ENCODE results near the gene TEKTIP1. TPM values are rescaled to one million over a fixed set of nuclear protein-coding genes. Genes with fewer than 3 reads are reported as not detected.

Gene TEKTIP1
- total and polyA plus RNA-seq, 10 of the 15 experiments (the other 5 are each of a cell fraction or from before 2014, with no cell fraction given), result 0.18 to 2.6 (median 0.60) TPM; not detected in 5

DNA sequence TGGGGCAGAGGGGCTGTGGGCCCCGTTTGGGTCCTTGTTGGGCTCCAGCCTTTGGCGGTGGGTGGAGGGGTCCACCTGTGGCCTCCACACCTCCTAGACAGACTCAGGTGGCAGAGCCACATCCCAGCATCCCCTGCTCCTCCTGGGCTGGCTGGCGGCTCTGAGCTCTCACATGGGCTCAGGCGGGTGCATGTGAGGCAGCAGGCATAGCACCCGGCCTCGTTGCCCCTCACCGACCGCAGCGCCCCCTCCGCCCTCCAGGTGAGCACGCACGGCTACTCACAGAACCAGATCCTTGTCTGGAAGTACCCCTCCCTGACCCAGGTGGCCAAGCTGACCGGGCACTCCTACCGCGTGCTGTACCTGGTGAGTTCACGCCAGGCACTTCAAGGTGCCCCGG lies 5.9 kb upstream of the TEKTIP1 start:
- WGBS (ENCODE audit: insufficient coverage, insufficient replicate concordance, low lambda C conversion rate, missing lambda C conversion rate), result 90% methylated on average over 17 of the region's 17 CpGs
- BruUV-seq (replicated peaks), result no TSS peak
- RAD21 ChIA-PET (ENCODE audit: unreplicated experiment), result no interaction called here
- no peak for TF ChIP-seq ZBED1 (IDR thresholded peaks at IDR 0.05; ENCODE audit: borderline replicate concordance)
- no peak for TF ChIP-seq NR2C2 (IDR thresholded peaks at IDR 0.05; ENCODE audit: borderline replicate concordance, control insufficient read depth, insufficient read length, low read depth)
- no peak for TF ChIP-seq KAT2A (conservative IDR thresholded peaks at IDR 0.05; ENCODE audit: control insufficient read depth, low read depth, low read length)
- no peak for TF ChIP-seq ZNF207 (IDR thresholded peaks at IDR 0.05; ENCODE audit: borderline replicate concordance)
- TF ChIP-seq JUND (IDR thresholded peaks at IDR 0.05; ENCODE audit: low read depth, low read length), result no peak
- TF ChIP-seq, protein P1, sequence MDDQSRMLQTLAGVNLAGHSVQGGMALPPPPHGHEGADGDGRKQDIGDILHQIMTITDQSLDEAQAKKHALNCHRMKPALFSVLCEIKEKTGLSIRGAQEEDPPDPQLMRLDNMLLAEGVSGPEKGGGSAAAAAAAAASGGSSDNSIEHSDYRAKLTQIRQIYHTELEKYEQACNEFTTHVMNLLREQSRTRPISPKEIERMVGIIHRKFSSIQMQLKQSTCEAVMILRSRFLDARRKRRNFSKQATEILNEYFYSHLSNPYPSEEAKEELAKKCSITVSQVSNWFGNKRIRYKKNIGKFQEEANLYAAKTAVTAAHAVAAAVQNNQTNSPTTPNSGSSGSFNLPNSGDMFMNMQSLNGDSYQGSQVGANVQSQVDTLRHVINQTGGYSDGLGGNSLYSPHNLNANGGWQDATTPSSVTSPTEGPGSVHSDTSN (IDR thresholded peaks at IDR 0.05; ENCODE audit: insufficient replicate concordance, low read depth, low read length), result no peak
- TF ChIP-seq SMAD5 (IDR thresholded peaks at IDR 0.05; ENCODE audit: low read depth), result no peak
- TF ChIP-seq, protein P2, sequence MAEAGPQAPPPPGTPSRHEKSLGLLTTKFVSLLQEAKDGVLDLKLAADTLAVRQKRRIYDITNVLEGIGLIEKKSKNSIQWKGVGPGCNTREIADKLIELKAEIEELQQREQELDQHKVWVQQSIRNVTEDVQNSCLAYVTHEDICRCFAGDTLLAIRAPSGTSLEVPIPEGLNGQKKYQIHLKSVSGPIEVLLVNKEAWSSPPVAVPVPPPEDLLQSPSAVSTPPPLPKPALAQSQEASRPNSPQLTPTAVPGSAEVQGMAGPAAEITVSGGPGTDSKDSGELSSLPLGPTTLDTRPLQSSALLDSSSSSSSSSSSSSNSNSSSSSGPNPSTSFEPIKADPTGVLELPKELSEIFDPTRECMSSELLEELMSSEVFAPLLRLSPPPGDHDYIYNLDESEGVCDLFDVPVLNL (IDR thresholded peaks at IDR 0.05; ENCODE audit: low read depth, low read length), result no peak
- TF ChIP-seq, protein P3, sequence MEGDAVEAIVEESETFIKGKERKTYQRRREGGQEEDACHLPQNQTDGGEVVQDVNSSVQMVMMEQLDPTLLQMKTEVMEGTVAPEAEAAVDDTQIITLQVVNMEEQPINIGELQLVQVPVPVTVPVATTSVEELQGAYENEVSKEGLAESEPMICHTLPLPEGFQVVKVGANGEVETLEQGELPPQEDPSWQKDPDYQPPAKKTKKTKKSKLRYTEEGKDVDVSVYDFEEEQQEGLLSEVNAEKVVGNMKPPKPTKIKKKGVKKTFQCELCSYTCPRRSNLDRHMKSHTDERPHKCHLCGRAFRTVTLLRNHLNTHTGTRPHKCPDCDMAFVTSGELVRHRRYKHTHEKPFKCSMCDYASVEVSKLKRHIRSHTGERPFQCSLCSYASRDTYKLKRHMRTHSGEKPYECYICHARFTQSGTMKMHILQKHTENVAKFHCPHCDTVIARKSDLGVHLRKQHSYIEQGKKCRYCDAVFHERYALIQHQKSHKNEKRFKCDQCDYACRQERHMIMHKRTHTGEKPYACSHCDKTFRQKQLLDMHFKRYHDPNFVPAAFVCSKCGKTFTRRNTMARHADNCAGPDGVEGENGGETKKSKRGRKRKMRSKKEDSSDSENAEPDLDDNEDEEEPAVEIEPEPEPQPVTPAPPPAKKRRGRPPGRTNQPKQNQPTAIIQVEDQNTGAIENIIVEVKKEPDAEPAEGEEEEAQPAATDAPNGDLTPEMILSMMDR (IDR thresholded peaks at IDR 0.05 in 2 of 3, conservative IDR thresholded peaks at IDR 0.05 in 1 of 3; ENCODE audit: control insufficient read depth in 2 of 3, extremely low read depth in 1 of 3, insufficient read depth in 1 of 3, low read depth in 3 of 3, low read length in 3 of 3), result no peak
- TF ChIP-seq, protein P4, sequence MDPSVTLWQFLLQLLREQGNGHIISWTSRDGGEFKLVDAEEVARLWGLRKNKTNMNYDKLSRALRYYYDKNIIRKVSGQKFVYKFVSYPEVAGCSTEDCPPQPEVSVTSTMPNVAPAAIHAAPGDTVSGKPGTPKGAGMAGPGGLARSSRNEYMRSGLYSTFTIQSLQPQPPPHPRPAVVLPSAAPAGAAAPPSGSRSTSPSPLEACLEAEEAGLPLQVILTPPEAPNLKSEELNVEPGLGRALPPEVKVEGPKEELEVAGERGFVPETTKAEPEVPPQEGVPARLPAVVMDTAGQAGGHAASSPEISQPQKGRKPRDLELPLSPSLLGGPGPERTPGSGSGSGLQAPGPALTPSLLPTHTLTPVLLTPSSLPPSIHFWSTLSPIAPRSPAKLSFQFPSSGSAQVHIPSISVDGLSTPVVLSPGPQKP (IDR thresholded peaks at IDR 0.05; ENCODE audit: low read depth, low read length), result no peak
- TF ChIP-seq STAT3 (IDR thresholded peaks at IDR 0.05; ENCODE audit: low read depth, low read length), result no peak
- TF ChIP-seq CBX3 (IDR thresholded peaks at IDR 0.05; ENCODE audit: borderline replicate concordance, low read depth), result no peak
- TF ChIP-seq, protein P5, sequence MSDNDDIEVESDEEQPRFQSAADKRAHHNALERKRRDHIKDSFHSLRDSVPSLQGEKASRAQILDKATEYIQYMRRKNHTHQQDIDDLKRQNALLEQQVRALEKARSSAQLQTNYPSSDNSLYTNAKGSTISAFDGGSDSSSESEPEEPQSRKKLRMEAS (IDR thresholded peaks at IDR 0.05; ENCODE audit: low read depth, low read length), result no peak
- TF ChIP-seq ZNF217 (IDR thresholded peaks at IDR 0.05), result no peak
- TF ChIP-seq CBX5 (IDR thresholded peaks at IDR 0.05; ENCODE audit: low read depth), result no peak

More for the DNA sequence above, 5.9 kb upstream of the TEKTIP1 start:
- H3K27me3 ChIP-seq (replicated peaks in 1 of 2; ENCODE audit: control insufficient read depth in 2 of 2, insufficient read depth in 2 of 2, low read length in 1 of 2), result no peaks in the 10 kb centered on the region
- H3K9ac ChIP-seq (ENCODE audit: control insufficient read depth, insufficient read depth, low read length), result no peak overlapping the region
- in situ Hi-C loops (cut with MboI) (no loop called here), intact Hi-C loops (cut with micrococcal nuclease; ENCODE audit: unreplicated experiment) (no loop called here)
- H3K27ac ChIP-seq (ENCODE audit: control insufficient read depth, insufficient read depth), result no peak overlapping the region
- ChIA-PET POLR2A (no interaction called here), CTCF (no interaction called here), SMC1A (ENCODE audit: uncharacterized antibody, unreplicated experiment) (no interaction called here)
- H3K36me3 ChIP-seq (ENCODE audit: control insufficient read depth in 2 of 2, insufficient read depth in 2 of 2, low read length in 1 of 2), result peaks cover 9 to 29% of the 10 kb centered on the region in 2 experiments
- no peaks in the 10 kb centered on the region for H3K9me3 ChIP-seq (replicated peaks; ENCODE audit: control insufficient read depth, insufficient read depth, low read length)
- no peak overlapping the region for H3K4me2 ChIP-seq (ENCODE audit: control insufficient read depth, insufficient read depth)
- no peak overlapping the region for H3K4me3 ChIP-seq
- no peaks in the 10 kb centered on the region for H3K4me1 ChIP-seq (ENCODE audit: control insufficient read depth, insufficient read depth, low read length)
- no peaks in the 10 kb centered on the region for H4K20me1 ChIP-seq (ENCODE audit: control insufficient read depth, insufficient read depth)
- H2AFZ ChIP-seq (ENCODE audit: control insufficient read depth, low read depth, low read length), result no peak overlapping the region
- no peaks in the 10 kb centered on the region for H3K79me2 ChIP-seq (ENCODE audit: control insufficient read depth, insufficient read depth, low read length)
- DNase-seq (ENCODE audit: low read depth, low spot score) (no peak), ATAC-seq (no peak), FAIRE-seq (no peak)
